ENCODE data around the gene TMEM94.
"Not testable (repeated sequence)": the region's sequence is repeated elsewhere in the genome, so short reads cannot be mapped to it uniquely, and the experiment has no call there.

Gene TMEM94

DNA sequence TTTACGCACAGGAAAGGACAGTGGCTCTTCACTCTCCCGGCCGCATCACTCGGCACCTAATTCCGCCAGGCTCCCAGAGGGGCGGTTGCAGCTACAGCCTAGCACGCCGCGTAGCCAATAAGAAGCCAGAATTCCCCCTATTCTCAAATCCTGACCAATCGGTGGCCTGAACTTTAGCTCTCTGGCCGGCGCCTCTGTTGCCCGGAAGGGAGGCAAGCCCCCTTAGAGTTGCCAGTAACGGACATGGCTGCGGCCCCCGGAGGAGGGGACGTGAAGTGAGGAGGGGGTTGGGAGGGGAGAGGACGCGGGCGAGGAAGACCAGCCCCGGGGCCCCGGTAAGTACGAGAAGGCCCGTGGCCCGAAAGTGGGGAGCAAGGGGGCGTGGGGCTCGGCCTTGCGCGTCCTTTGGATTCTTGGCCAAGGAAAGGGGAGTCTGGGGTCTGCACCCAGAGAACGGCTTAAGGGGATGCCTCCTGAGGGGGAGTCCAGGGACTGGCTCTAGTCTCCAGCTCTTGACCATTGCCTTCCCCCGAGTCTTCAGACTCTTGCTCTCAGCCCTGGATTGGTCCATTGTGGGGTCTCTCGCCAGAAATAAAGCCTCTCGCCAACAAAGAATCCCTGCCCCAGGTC is at the start of gene TMEM94:
Gene TMEM94 (plus strand): TSS at position 219 of the 630 bp plus-strand sequence. CDS start 15,271 bp downstream, outside the sequence.
- peak; percentile 81 to 87 for DNase-seq (ENCODE audit: low read depth in 2 of 2)

GRCh38 chr17:75407655-75408352 is 48.6 kb upstream of the TMEM94 start:
- DNase-seq (ENCODE audit: low read depth in 2 of 2), result no peak

DNA sequence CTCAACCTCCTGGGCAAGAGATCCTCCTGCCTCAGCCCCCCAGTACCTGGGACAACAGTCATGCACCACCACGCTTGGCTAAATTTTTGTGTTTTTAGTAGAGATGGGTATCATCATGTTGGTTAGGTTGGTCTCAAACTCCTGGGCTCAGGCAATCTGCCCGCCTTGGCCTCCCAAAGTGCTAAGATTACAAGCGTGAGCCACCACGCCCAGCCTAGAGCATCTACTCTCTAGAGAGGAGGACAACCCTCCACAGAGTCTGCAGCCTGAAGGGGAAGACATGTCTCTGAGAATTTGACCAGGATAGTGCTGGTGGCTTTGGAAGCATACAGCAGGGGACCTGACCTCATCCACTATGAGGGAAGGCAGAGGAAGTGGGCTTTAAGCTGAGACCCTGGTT is 46.3 kb upstream of the TMEM94 start:
- DNase-seq (ENCODE audit: low read depth in 2 of 2), result no peak

DNA sequence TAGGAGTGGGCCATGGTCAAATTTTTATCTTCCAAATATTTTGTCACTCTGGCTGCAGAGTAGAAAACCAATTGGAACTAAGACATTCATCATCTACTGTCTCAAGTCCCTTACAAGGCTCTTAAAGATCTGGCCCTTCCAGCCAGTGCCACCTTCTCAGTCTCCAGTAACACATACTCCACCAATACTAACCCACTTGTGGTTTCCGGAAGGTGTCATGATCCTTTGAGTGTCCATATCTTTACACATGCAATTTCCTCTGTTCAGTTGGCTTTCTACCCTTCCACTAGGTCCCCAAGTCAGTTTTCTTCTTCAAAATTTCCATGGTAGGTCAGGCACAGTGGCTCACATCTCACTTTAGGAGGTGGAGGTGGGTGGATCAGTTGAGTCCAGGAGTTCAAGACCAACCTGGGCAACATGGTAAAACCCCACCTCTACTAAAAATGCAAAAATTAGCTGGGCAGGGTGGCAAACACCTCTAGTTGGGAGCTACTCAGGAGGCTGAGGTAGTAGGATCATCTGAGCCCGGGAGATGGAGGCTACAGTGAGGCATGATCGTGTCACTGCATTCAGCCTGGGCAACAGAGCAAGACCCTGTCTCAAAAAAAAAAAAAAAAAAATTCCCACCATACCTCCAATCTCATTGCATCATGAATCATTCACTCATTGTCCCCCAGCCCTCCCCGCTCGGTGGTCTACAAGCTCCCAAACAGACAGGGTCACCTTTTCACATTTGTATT is 44.9 kb upstream of the TMEM94 start:
- no peak for DNase-seq (ENCODE audit: low read depth in 2 of 2)

DNA sequence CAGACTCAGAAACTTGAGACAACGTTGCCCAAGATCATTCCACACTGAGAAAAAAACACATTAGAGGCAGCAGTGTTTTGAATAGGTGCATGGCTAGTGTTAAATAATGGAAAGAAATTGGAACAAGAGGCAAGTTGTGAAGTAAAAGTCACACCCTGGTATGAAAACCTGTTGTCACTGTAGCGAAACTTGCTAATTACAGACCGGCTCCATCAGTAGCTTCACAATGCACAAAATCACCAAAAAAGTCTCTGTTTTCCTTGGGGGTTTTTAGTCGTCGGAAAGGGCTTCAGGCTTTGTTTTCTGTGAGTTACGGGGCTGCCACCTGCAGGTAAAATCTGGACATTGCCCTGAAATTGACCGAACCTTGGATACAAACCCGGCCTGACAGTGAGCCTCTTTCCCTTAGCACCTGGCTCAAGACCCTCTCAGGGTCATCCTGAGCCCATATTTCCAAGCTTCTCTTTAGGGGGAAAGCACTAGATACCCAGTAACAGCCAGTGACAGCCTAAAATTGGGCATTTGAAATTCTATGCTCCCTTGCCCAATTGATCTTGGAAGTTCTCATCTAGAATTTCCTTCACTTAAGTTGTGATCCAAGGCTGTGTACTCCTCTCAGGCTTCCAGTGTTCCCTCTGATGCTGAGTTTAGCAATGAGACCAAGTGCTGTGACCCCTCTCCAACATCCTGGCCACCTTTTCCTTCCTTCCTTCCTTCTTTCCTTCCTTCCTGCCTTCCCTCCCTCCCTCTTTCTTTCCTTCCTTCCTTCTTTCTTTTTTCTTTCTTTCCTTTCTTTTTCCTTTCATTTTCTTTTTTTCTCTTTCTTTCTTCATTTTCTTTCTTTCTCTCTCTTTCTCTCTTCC is 43.7 kb upstream of the TMEM94 start:
- DNase-seq (ENCODE audit: low read depth in 2 of 2), result no peak

GRCh38 chr17:75414488-75414887 is 41.9 kb upstream of the TMEM94 start:
- no peak for DNase-seq (ENCODE audit: low read depth in 2 of 2)

DNA sequence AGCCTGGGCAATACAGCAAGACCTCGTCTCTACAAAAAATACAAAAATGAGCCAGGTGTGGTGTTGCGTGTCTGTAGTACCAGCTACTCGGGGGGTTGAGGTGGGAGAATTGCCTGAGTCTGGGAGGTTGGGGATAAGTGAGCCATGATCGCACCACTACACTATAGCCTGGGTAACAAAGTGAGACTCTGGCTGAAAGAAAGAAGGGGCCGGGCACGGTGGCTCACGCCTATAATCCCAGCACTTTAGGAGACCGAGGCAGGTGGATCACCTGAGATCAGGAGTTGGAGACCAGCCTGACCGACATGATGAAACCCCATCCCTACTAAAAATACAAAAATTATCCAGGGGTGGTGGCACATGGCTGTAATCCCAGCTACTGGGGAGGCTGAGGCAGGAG is 40.4 kb upstream of the TMEM94 start:
- DNase-seq (ENCODE audit: low read depth in 2 of 2), result no peak

DNA sequence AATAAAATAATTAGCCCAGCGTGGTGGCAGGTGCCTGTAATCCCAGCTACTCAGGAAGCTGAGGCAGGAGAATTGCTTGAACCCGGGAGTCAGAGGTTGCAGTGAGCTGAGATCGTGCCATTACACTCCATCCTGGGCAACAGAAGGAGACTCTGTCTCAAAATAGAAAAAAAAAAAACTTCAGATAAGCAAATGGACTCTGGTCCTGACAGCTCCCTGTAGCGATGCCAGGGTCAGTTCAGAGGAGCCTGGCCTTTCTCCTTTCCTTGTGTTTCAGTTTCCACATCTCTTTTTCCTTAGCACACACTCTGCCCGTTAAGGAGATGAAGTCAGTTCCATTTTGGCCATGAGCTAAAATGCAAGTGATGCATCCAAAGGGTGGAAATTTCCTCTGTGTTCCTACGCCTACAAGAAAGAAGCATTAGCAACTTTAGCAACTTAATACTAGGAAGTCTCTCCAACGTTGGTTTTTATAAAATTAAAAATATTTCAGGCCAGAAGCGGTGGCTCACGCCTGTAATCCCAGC is 39.3 kb upstream of the TMEM94 start:
- no peak for DNase-seq (ENCODE audit: low read depth in 2 of 2)

- no peak for DNase-seq (ENCODE audit: low read depth in 2 of 2)
Measured at GRCh38 chr17:75418531-75418930, 37.9 kb upstream of the TMEM94 start.

DNA sequence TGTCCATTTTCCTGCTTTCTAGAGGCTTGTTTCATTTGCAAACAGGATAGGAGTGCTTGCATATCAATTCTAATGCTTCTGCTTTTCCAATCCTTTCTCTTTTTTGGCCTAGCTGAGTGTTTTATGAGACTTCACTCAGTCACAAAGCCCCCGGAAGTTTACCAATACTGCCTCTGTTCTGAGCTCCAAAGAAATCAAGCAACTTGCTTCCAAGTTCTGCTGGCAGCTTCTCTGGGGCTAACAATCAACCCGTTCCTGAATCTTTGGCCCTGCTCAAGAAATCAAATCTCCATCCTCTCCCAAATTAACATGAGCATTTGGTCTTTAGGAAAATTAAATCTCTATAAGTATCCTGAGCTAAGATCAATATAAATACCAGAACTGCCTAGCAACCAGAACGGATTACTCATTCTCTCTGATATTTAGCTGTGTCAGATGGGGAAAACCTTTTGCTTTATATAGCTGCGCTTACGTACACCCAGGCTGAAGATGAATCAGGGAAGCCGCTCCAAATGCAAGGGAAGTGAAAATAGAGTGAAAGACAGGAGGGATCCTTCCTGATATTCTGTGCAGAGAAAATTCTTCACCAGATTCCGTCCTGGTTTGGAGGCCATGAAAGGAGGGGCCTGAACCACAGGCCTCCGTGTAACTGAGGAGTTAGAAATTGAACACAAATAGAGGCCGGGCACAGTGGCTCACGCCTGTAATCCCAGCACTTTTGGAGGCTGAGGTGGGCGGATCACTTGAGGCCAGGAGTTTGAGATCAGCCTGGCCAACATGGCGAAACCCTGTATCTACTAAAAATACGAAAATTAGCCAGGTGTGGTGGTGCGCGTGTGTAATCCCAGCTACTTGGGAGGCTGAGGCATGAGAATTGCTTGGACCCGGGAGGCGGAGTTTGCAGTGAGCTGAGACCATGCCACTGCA is 27.6 kb upstream of the TMEM94 start:
- DNase-seq (ENCODE audit: low read depth in 2 of 2), result no peak

- DNase-seq (ENCODE audit: low read depth in 2 of 2), result no peak
Measured at GRCh38 chr17:75430159-75430974, 26.1 kb upstream of the TMEM94 start.

GRCh38 chr17:75433218-75433783 is 23.1 kb upstream of the TMEM94 start:
- DNase-seq (ENCODE audit: low read depth in 2 of 2), result no peak

DNA sequence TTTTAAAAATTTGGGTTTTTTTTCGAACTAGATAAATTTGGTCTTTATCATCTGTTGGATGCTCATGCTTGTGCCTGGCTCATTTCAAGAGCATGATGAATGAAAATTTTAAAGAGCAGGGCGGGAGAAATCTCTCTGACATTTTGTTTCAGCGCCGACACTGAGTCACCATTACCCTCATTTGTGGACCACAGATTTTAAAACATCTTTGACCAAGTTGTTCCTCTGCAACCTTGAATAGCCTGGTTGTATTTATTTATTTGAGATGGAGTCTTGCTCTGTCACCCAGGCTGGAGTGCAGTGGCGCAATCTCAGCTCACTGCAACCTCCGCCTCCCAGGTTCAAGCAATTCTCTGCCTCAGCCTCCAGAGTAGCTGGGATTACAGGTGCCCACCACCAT is 22.0 kb upstream of the TMEM94 start:
- not testable (repeated sequence) for DNase-seq (ENCODE audit: low read depth in 2 of 2)

DNA sequence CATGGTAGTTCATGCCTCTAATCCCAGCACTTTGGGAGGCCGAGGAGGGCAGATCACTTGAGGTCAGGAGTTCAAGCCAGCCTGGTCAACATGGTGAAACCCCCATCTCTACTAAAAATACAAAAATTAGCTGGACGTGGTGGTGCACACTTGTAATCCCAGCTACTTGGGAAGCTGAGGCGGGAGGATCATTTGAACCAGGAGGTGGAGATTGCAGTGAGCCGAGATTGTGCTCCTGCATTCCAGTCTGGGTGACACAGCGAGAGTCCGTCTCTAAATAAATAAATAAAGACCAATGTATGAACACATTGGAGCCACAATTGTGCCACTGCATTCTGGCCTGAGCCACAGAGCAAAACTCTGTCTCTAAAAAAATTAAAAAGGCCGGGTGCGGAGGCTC is 19.0 kb upstream of the TMEM94 start:
- not testable (repeated sequence) for DNase-seq (ENCODE audit: low read depth in 2 of 2)

DNA sequence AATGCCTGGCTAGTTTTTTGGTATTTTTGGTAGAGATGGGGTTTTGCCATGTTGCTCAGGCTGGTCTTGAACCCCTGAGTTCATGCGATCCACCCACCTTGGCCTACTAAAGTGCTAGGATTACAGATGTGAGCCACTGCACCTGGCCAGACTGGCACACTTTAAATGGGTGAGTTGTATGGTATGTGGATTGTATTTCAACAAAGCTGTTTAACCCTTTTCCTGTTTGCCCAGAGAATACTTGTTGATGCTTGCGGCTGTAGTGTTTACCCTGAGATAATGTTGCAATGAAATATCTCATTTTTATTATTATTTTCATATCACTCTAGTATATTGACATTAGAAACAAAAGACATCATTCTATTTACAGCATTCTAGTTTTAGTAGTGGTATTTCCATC is 17.1 kb upstream of the TMEM94 start:
- DNase-seq (ENCODE audit: low read depth in 2 of 2), result no peak

- no peak for DNase-seq (ENCODE audit: low read depth in 2 of 2)
Measured at GRCh38 chr17:75440738-75441448, 15.5 kb upstream of the TMEM94 start.

GRCh38 chr17:75442168-75443103 is 14.0 kb upstream of the TMEM94 start:
- no peak for DNase-seq (ENCODE audit: low read depth in 2 of 2)

- DNase-seq (ENCODE audit: low read depth in 2 of 2), result no peak
Measured at GRCh38 chr17:75445296-75445695, 11.1 kb upstream of the TMEM94 start.

Measured in activated CD8-positive, alpha-beta memory T cell treated with anti-CD3 and anti-CD28 coated beads for 4 hours (primary cell).